Astrocyte (in vitro differentiated cells and primary cell): Measurements from ENCODE around the gene CLCN4.

ENCODE experiments used
- EZH2 ChIP-seq: IDR thresholded peaks from 2 replicates; pipeline ENCODE4 v1.6.1; 2012; ENCODE audit warnings: mild to moderate bottlenecking, low read length, inconsistent platforms; ENCODE audit not compliant: insufficient read depth
- TF ChIP-seq, protein P1 (sequence below): IDR thresholded peaks from 2 replicates; pipeline ENCODE4 v1.5.1; 2011; ENCODE audit warnings: low read depth, mild to moderate bottlenecking, inconsistent platforms, low read length, moderate library complexity; ENCODE audit not compliant: insufficient read depth

DNA sequence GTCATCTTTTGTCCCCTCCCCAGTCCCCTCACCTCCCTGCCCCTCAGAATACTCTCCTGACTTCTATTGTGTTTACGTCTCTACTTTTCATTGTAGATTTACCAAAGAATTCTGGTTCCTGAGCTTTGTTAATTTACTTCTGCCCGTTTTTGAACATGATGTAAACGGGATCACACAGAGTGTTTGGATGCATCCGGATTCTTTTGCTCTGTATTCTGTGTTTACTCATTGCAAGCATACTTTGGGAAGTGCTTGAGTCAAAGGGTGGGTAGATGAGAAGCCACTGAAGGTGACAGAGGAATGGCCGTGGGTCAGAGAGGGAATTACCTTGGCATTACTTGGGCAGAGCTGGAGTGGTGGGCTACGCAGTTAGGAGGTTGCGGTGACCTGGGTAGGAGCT lies 18.0 kb downstream of the CLCN4 start:
- TF ChIP-seq, protein P1, sequence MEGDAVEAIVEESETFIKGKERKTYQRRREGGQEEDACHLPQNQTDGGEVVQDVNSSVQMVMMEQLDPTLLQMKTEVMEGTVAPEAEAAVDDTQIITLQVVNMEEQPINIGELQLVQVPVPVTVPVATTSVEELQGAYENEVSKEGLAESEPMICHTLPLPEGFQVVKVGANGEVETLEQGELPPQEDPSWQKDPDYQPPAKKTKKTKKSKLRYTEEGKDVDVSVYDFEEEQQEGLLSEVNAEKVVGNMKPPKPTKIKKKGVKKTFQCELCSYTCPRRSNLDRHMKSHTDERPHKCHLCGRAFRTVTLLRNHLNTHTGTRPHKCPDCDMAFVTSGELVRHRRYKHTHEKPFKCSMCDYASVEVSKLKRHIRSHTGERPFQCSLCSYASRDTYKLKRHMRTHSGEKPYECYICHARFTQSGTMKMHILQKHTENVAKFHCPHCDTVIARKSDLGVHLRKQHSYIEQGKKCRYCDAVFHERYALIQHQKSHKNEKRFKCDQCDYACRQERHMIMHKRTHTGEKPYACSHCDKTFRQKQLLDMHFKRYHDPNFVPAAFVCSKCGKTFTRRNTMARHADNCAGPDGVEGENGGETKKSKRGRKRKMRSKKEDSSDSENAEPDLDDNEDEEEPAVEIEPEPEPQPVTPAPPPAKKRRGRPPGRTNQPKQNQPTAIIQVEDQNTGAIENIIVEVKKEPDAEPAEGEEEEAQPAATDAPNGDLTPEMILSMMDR, result no peak
- no peak for TF ChIP-seq EZH2
